ENCODE results near the gene KL. TPM values are rescaled to one million over a fixed set of nuclear protein-coding genes. Genes with fewer than 3 reads are reported as not detected.

Gene KL
- total and polyA plus RNA-seq, 2 of the 8 experiments (the other 6 are each of a cell fraction or from before 2014, with no cell fraction given) = 0.02 TPM; not detected in 1

DNA sequence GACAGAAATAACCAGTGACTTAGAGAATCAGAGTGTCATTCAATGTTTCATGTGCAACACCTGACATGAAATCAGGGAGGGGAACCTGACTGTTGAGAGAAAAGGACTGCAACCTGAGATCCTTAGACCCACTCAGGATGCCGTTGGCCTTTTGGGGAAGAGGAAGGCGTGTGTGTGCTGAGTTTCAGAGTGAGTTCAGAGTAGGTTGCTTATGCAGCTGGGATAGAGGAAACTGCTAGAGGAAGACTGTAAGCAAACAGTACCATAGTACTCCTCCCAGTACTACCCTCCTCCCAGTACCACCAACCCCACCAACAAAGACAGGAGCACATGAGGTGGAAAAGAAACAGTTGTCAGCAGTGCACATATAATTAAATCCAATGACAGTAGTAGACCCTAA lies 63.7 kb downstream of the KL start (continued):
- TF ChIP-seq TAF7 (optimal IDR thresholded peaks at IDR 0.05; ENCODE audit: borderline replicate concordance, low read depth, low read length) (no peak), POLR2AphosphoS5 (IDR thresholded peaks at IDR 0.05; ENCODE audit: low read depth, low read length) (no peak), RAD21 (IDR thresholded peaks at IDR 0.05 in 1 of 2, conservative IDR thresholded peaks at IDR 0.05 in 1 of 2; ENCODE audit: low read depth in 2 of 2, low read length in 2 of 2) (no peak), KDM5A (IDR thresholded peaks at IDR 0.05; ENCODE audit: low read length) (no peak), ZNF274 (IDR thresholded peaks at IDR 0.05; ENCODE audit: borderline replicate concordance, extremely low read depth, low read length) (no peak)
